Rectal smooth muscle tissue (tissue), 1 donor: ENCODE data around the gene MMP11.

Source experiments
- H3K27ac ChIP-seq: one replicate; pipeline ENCODE4 v1.7.0; 2013; ENCODE audit warnings: low read depth, low read length, inconsistent platforms
- H3K27me3 ChIP-seq: one replicate; pipeline ENCODE4 v1.7.0; 2013; ENCODE audit warnings: low read length; ENCODE audit not compliant: control insufficient read depth, insufficient read depth
- H3K36me3 ChIP-seq: one replicate; pipeline ENCODE4 v1.7.0; 2013; ENCODE audit warnings: low read length; ENCODE audit not compliant: control insufficient read depth, insufficient read depth
- H3K4me1 ChIP-seq: one replicate; pipeline ENCODE4 v1.7.0; 2013; ENCODE audit warnings: low read length; ENCODE audit not compliant: control insufficient read depth, insufficient read depth
- H3K4me3 ChIP-seq: one replicate; pipeline ENCODE4 v1.7.0; 2013; ENCODE audit warnings: low read length
- H3K9ac ChIP-seq: one replicate; pipeline ENCODE4 v1.7.0; 2013; ENCODE audit warnings: low read length

The MMP11 gene

GRCh38 chr22:23824476-23825245 is 52.0 kb downstream of the MMP11 start:
- Histone ChIP-seq H3K4me1 (no peaks in the 10 kb centered on the region), H3K27ac (no peak overlapping the region), H3K4me3 (no peak overlapping the region), H3K27me3 (no peaks in the 10 kb centered on the region), H3K9ac (no peak overlapping the region), H3K36me3 (peaks cover 53% of the 10 kb centered on the region)

GRCh38 chr22:23825246-23825905 is 52.7 kb downstream of the MMP11 start:
- H3K27ac ChIP-seq = no peak overlapping the region
- H3K4me3 ChIP-seq = no peak overlapping the region
- no peak overlapping the region for H3K9ac ChIP-seq
- no peaks in the 10 kb centered on the region for H3K4me1 ChIP-seq
- peaks cover 56% of the 10 kb centered on the region for H3K36me3 ChIP-seq
- no peaks in the 10 kb centered on the region for H3K27me3 ChIP-seq

- Histone ChIP-seq H3K4me1 (no peaks in the 10 kb centered on the region), H3K27me3 (no peaks in the 10 kb centered on the region), H3K9ac (no peak overlapping the region), H3K4me3 (no peak overlapping the region), H3K36me3 (peaks cover 49% of the 10 kb centered on the region), H3K27ac (no peak overlapping the region)
Measured at GRCh38 chr22:23826510-23827350, 54.1 kb downstream of the MMP11 start.

GRCh38 chr22:23827351-23827995 is 54.8 kb downstream of the MMP11 start:
- no peak overlapping the region for H3K4me3 ChIP-seq
- no peaks in the 10 kb centered on the region for H3K27me3 ChIP-seq
- H3K36me3 ChIP-seq = peaks cover 51% of the 10 kb centered on the region
- no peaks in the 10 kb centered on the region for H3K4me1 ChIP-seq
- no peak overlapping the region for H3K9ac ChIP-seq
- no peak overlapping the region for H3K27ac ChIP-seq

GRCh38 chr22:23828800-23829680 is 56.4 kb downstream of the MMP11 start:
- H3K9ac ChIP-seq = no peak overlapping the region
- H3K27ac ChIP-seq = no peak overlapping the region
- peaks cover 44% of the 10 kb centered on the region for H3K36me3 ChIP-seq
- no peak overlapping the region for H3K4me3 ChIP-seq
- H3K27me3 ChIP-seq = no peaks in the 10 kb centered on the region
- H3K4me1 ChIP-seq = no peaks in the 10 kb centered on the region

- Histone ChIP-seq H3K27me3 (no peaks in the 10 kb centered on the region), H3K27ac (no peak overlapping the region), H3K9ac (no peak overlapping the region), H3K4me1 (no peaks in the 10 kb centered on the region), H3K36me3 (peaks cover 38% of the 10 kb centered on the region), H3K4me3 (no peak overlapping the region)
Measured at GRCh38 chr22:23829845-23830372, 57.3 kb downstream of the MMP11 start.

- Histone ChIP-seq H3K27me3 (no peaks in the 10 kb centered on the region), H3K9ac (no peak overlapping the region), H3K4me3 (no peak overlapping the region), H3K4me1 (no peaks in the 10 kb centered on the region), H3K36me3 (peaks cover 33% of the 10 kb centered on the region), H3K27ac (no peak overlapping the region)
Measured at GRCh38 chr22:23831261-23831660, 58.6 kb downstream of the MMP11 start.

- Histone ChIP-seq H3K4me1 (no peaks in the 10 kb centered on the region), H3K27me3 (no peaks in the 10 kb centered on the region), H3K27ac (no peak overlapping the region), H3K9ac (no peak overlapping the region), H3K4me3 (no peak overlapping the region), H3K36me3 (peaks cover 30% of the 10 kb centered on the region)
Measured at GRCh38 chr22:23831781-23832180, 59.1 kb downstream of the MMP11 start.

GRCh38 chr22:23832226-23833016 is 59.8 kb downstream of the MMP11 start:
- Histone ChIP-seq H3K36me3 (peaks cover 26% of the 10 kb centered on the region), H3K4me1 (no peaks in the 10 kb centered on the region), H3K27me3 (no peaks in the 10 kb centered on the region), H3K9ac (no peak overlapping the region), H3K27ac (no peak overlapping the region), H3K4me3 (no peak overlapping the region)

GRCh38 chr22:23833017-23833751 is 60.5 kb downstream of the MMP11 start:
- Histone ChIP-seq H3K27me3 (no peaks in the 10 kb centered on the region), H3K36me3 (peaks cover 23% of the 10 kb centered on the region), H3K9ac (no peak overlapping the region), H3K27ac (no peak overlapping the region), H3K4me1 (no peaks in the 10 kb centered on the region), H3K4me3 (no peak overlapping the region)
